Measurements from ENCODE around the gene ABCD2. TPM values are rescaled to one million over a fixed set of nuclear protein-coding genes. Genes with fewer than 3 reads are reported as not detected.

The ABCD2 gene
- total RNA-seq, 1 experiment from 2014 or later, result not detected

DNA sequence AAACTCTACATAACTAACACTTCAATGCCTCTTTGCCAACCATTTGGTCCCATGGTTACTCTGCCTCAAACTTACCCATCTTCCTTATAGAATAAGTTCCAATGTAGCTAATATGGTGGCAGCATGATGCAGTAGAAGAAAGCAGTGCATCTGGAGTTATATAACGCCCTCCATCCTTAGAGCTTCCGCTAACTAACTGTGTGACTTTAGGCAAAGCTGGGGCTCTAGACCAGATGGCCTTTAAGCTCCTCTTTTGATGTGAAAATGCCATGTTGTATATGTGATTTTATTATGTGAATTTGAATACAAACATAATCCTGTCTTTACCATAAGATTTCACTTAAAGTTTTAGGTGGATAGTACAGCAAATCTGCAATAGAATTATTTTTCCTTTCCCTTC lies 6.1 kb downstream of the ABCD2 start:
- intact Hi-C loops (cut with micrococcal nuclease), result no loop called here
- POLR2A ChIA-PET, result no interaction called here
- Histone ChIP-seq H3K9ac (ENCODE audit: low read length) (no peak overlapping the region), H3K36me3 (ENCODE audit: control insufficient read depth in 1 of 2, insufficient read depth in 2 of 2, low read length in 2 of 2) (no peaks in the 10 kb centered on the region), H3K4me2 (ENCODE audit: low read length) (no peak overlapping the region), H3K79me2 (ENCODE audit: insufficient read depth, low read length) (no peaks in the 10 kb centered on the region), H3K27me3 (ENCODE audit: insufficient read depth, low read length) (no peaks in the 10 kb centered on the region), H3K9me2 (ENCODE audit: insufficient read depth) (no peaks in the 10 kb centered on the region), H2AFZ (ENCODE audit: low read depth, low read length, poor library complexity, severe bottlenecking) (no peak overlapping the region), H3K4me3 (replicated peaks in 1 of 2; ENCODE audit: low read depth in 1 of 2, low read length in 2 of 2) (no peak overlapping the region), H4K20me1 (ENCODE audit: insufficient read depth) (no peaks in the 10 kb centered on the region), H3K27ac (ENCODE audit: low read depth, low read length) (no peak overlapping the region), H3K9me3 (ENCODE audit: control insufficient read depth in 1 of 2, insufficient read depth in 1 of 2, low read depth in 1 of 2, low read length in 2 of 2) (no peaks in the 10 kb centered on the region), H3K4me1 (ENCODE audit: control insufficient read depth in 1 of 2, insufficient read depth in 2 of 2, low read length in 2 of 2) (no peaks in the 10 kb centered on the region)
- DNase-seq (ENCODE audit: low read depth, low spot score), result no peak
- no peak for ATAC-seq
- CTCF ChIA-PET, result no interaction called here
- no peak for TF ChIP-seq EZH2 (IDR thresholded peaks at IDR 0.05)
- no peak for TF ChIP-seq ZNF274 (IDR thresholded peaks at IDR 0.05; ENCODE audit: low read depth, low read length)
- TF ChIP-seq, protein P1, sequence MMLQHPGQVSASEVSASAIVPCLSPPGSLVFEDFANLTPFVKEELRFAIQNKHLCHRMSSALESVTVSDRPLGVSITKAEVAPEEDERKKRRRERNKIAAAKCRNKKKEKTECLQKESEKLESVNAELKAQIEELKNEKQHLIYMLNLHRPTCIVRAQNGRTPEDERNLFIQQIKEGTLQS (IDR thresholded peaks at IDR 0.05), result no peak
- TF ChIP-seq, protein P2, sequence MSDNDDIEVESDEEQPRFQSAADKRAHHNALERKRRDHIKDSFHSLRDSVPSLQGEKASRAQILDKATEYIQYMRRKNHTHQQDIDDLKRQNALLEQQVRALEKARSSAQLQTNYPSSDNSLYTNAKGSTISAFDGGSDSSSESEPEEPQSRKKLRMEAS (IDR thresholded peaks at IDR 0.05), result no peak
- TF ChIP-seq, protein P3, sequence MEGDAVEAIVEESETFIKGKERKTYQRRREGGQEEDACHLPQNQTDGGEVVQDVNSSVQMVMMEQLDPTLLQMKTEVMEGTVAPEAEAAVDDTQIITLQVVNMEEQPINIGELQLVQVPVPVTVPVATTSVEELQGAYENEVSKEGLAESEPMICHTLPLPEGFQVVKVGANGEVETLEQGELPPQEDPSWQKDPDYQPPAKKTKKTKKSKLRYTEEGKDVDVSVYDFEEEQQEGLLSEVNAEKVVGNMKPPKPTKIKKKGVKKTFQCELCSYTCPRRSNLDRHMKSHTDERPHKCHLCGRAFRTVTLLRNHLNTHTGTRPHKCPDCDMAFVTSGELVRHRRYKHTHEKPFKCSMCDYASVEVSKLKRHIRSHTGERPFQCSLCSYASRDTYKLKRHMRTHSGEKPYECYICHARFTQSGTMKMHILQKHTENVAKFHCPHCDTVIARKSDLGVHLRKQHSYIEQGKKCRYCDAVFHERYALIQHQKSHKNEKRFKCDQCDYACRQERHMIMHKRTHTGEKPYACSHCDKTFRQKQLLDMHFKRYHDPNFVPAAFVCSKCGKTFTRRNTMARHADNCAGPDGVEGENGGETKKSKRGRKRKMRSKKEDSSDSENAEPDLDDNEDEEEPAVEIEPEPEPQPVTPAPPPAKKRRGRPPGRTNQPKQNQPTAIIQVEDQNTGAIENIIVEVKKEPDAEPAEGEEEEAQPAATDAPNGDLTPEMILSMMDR (IDR thresholded peaks at IDR 0.05 in 2 of 3, conservative IDR thresholded peaks at IDR 0.05 in 1 of 3; ENCODE audit: borderline replicate concordance in 1 of 3, insufficient read depth in 1 of 3, low read depth in 2 of 3, low read length in 2 of 3), result no peak
- no peak for TF ChIP-seq SRF (IDR thresholded peaks at IDR 0.05; ENCODE audit: low read depth)
- no peak for TF ChIP-seq RAD21 (IDR thresholded peaks at IDR 0.05; ENCODE audit: low read depth)
- no peak for TF ChIP-seq CBX3 (IDR thresholded peaks at IDR 0.05; ENCODE audit: low read depth)
- no peak for TF ChIP-seq EGR1 (IDR thresholded peaks at IDR 0.05; ENCODE audit: low read depth)
- TF ChIP-seq YY1 (IDR thresholded peaks at IDR 0.05; ENCODE audit: extremely low read depth, insufficient replicate concordance, low read depth, low read length), result no peak
- TF ChIP-seq, protein P4, sequence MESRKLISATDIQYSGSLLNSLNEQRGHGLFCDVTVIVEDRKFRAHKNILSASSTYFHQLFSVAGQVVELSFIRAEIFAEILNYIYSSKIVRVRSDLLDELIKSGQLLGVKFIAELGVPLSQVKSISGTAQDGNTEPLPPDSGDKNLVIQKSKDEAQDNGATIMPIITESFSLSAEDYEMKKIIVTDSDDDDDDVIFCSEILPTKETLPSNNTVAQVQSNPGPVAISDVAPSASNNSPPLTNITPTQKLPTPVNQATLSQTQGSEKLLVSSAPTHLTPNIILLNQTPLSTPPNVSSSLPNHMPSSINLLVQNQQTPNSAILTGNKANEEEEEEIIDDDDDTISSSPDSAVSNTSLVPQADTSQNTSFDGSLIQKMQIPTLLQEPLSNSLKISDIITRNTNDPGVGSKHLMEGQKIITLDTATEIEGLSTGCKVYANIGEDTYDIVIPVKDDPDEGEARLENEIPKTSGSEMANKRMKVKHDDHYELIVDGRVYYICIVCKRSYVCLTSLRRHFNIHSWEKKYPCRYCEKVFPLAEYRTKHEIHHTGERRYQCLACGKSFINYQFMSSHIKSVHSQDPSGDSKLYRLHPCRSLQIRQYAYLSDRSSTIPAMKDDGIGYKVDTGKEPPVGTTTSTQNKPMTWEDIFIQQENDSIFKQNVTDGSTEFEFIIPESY (IDR thresholded peaks at IDR 0.05; ENCODE audit: extremely low read depth, insufficient replicate concordance, low read length), result no peak
- TF ChIP-seq EZH2phosphoT487 (IDR thresholded peaks at IDR 0.05; ENCODE audit: borderline replicate concordance), result no peak
- no peak for TF ChIP-seq CEBPB (IDR thresholded peaks at IDR 0.05; ENCODE audit: low read depth)
- no peak for TF ChIP-seq TCF7L2 (IDR thresholded peaks at IDR 0.05; ENCODE audit: borderline replicate concordance, extremely low read depth, insufficient read depth, insufficient read length)
- TF ChIP-seq, protein P5, sequence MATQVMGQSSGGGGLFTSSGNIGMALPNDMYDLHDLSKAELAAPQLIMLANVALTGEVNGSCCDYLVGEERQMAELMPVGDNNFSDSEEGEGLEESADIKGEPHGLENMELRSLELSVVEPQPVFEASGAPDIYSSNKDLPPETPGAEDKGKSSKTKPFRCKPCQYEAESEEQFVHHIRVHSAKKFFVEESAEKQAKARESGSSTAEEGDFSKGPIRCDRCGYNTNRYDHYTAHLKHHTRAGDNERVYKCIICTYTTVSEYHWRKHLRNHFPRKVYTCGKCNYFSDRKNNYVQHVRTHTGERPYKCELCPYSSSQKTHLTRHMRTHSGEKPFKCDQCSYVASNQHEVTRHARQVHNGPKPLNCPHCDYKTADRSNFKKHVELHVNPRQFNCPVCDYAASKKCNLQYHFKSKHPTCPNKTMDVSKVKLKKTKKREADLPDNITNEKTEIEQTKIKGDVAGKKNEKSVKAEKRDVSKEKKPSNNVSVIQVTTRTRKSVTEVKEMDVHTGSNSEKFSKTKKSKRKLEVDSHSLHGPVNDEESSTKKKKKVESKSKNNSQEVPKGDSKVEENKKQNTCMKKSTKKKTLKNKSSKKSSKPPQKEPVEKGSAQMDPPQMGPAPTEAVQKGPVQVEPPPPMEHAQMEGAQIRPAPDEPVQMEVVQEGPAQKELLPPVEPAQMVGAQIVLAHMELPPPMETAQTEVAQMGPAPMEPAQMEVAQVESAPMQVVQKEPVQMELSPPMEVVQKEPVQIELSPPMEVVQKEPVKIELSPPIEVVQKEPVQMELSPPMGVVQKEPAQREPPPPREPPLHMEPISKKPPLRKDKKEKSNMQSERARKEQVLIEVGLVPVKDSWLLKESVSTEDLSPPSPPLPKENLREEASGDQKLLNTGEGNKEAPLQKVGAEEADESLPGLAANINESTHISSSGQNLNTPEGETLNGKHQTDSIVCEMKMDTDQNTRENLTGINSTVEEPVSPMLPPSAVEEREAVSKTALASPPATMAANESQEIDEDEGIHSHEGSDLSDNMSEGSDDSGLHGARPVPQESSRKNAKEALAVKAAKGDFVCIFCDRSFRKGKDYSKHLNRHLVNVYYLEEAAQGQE (IDR thresholded peaks at IDR 0.05; ENCODE audit: low read depth), result no peak
- no peak for TF ChIP-seq FOSL1 (IDR thresholded peaks at IDR 0.05; ENCODE audit: low read depth)
- TF ChIP-seq ELF1 (IDR thresholded peaks at IDR 0.05; ENCODE audit: borderline replicate concordance, low read depth), result no peak
- no peak for TF ChIP-seq POLR2A (IDR thresholded peaks at IDR 0.05; ENCODE audit: borderline replicate concordance, extremely low read depth, insufficient read depth, insufficient read length)
- no peak for TF ChIP-seq POLR2AphosphoS5 (IDR thresholded peaks at IDR 0.05; ENCODE audit: low read depth, low read length)
- no peak for TF ChIP-seq ZFX (IDR thresholded peaks at IDR 0.05)
- RAD21 ChIA-PET (ENCODE audit: low non-redundant PET in 1 of 2, low total read pairs in 2 of 2, uncharacterized antibody in 2 of 2, unreplicated experiment in 2 of 2), result no interaction called here
- no TSS peak for BruUV-seq (replicated peaks)
